ENCODE data around the gene PLN.

PLN gene

DNA sequence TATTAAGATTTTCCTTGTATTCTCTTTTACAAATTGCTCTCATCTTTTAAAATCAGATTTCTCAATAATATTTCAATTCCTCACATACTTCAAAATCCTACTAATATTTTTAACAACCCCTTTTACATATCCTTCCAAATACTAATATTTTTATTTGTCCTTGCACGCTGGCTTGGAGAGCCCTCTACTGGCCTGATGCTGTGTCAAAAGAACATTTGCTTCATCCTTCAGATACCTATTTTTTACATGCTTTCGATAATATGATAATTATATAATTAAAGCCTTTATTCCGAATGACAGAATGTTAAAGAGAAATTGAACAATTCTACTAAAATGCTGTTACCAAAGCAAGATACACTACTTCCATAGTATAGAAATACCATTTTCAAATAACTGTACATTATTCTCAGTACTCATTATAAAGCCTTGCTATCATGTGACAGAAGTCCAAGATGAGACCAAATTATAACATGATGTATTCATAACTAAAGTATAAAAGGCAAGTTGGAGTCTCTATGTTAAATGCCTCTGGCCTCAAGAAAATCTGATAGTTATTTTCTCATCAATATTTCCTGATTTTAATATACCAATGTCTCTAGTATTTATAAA is 39.0 kb upstream of the PLN start:
- Histone ChIP-seq H3K4me3 (replicated peaks; ENCODE audit: insufficient read depth, low read length) (no peak overlapping the region), H3K27me3 (ENCODE audit: insufficient read depth, poor library complexity, severe bottlenecking) (no peaks in the 10 kb centered on the region), H3K27ac (replicated peaks) (no peak overlapping the region)
- TF ChIP-seq, protein P1, sequence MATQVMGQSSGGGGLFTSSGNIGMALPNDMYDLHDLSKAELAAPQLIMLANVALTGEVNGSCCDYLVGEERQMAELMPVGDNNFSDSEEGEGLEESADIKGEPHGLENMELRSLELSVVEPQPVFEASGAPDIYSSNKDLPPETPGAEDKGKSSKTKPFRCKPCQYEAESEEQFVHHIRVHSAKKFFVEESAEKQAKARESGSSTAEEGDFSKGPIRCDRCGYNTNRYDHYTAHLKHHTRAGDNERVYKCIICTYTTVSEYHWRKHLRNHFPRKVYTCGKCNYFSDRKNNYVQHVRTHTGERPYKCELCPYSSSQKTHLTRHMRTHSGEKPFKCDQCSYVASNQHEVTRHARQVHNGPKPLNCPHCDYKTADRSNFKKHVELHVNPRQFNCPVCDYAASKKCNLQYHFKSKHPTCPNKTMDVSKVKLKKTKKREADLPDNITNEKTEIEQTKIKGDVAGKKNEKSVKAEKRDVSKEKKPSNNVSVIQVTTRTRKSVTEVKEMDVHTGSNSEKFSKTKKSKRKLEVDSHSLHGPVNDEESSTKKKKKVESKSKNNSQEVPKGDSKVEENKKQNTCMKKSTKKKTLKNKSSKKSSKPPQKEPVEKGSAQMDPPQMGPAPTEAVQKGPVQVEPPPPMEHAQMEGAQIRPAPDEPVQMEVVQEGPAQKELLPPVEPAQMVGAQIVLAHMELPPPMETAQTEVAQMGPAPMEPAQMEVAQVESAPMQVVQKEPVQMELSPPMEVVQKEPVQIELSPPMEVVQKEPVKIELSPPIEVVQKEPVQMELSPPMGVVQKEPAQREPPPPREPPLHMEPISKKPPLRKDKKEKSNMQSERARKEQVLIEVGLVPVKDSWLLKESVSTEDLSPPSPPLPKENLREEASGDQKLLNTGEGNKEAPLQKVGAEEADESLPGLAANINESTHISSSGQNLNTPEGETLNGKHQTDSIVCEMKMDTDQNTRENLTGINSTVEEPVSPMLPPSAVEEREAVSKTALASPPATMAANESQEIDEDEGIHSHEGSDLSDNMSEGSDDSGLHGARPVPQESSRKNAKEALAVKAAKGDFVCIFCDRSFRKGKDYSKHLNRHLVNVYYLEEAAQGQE (IDR thresholded peaks at IDR 0.05; ENCODE audit: insufficient replicate concordance, low read depth), result no peak
- TF ChIP-seq GABPA (IDR thresholded peaks at IDR 0.05; ENCODE audit: low read depth), result no peak
- TF ChIP-seq, protein P2, sequence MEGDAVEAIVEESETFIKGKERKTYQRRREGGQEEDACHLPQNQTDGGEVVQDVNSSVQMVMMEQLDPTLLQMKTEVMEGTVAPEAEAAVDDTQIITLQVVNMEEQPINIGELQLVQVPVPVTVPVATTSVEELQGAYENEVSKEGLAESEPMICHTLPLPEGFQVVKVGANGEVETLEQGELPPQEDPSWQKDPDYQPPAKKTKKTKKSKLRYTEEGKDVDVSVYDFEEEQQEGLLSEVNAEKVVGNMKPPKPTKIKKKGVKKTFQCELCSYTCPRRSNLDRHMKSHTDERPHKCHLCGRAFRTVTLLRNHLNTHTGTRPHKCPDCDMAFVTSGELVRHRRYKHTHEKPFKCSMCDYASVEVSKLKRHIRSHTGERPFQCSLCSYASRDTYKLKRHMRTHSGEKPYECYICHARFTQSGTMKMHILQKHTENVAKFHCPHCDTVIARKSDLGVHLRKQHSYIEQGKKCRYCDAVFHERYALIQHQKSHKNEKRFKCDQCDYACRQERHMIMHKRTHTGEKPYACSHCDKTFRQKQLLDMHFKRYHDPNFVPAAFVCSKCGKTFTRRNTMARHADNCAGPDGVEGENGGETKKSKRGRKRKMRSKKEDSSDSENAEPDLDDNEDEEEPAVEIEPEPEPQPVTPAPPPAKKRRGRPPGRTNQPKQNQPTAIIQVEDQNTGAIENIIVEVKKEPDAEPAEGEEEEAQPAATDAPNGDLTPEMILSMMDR (IDR thresholded peaks at IDR 0.05; ENCODE audit: insufficient read depth, low read length), result peak; percentile 12
- TF ChIP-seq POLR2AphosphoS5 (IDR thresholded peaks at IDR 0.05; ENCODE audit: low read depth), result no peak
- TF ChIP-seq SPI1 (IDR thresholded peaks at IDR 0.05; ENCODE audit: borderline replicate concordance, low read depth), result no peak
- DNase-seq (ENCODE audit: low read depth in 1 of 2, low spot score in 1 of 2), result no peak

DNA sequence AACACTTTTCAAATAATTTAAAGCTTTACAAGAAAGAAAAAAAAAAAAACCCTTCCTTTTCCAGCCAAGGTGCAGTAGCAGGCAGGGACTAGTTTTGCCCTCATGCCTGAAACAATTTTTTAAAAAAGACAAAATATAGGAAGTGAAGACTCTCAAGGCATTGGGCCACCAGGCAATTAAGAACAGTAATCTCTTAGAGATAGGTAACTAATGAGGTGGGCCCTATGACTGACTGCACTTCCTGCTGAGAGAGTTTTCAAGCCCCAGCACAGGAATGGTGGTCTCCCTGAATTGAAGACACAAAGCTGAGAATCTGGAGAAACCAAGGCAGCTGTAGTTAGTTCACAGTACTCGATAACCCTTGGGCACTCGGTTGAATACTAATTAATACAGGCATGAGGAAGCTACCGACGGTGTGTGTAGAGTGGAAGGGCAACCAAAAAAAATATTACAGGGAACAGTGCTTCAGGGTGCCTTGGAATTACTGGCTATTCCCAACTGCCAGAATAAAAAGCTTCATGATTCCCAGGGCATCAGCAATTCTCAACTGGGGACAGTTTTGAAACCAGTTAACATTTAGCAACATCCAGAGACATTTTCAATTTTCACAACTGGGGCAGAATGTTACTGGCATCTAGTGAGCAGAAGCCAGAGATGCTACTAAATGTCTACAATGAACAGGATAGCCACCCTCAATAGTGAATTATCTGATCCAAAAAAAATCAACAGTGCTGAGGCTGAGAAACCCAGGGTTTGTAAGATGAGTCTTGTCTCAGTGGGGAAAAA is 36.0 kb upstream of the PLN start:
- H3K4me3 ChIP-seq (replicated peaks; ENCODE audit: insufficient read depth, low read length), result no peak overlapping the region
- no peaks in the 10 kb centered on the region for H3K27me3 ChIP-seq (ENCODE audit: insufficient read depth, poor library complexity, severe bottlenecking)
- DNase-seq (ENCODE audit: low read depth in 1 of 2, low spot score in 1 of 2), result no peak
- no peak for TF ChIP-seq POLR2AphosphoS5 (IDR thresholded peaks at IDR 0.05; ENCODE audit: low read depth)
- TF ChIP-seq, protein P1 (IDR thresholded peaks at IDR 0.05; ENCODE audit: insufficient replicate concordance, low read depth), result no peak
- TF ChIP-seq GABPA (IDR thresholded peaks at IDR 0.05; ENCODE audit: low read depth), result no peak
- TF ChIP-seq SPI1 (IDR thresholded peaks at IDR 0.05; ENCODE audit: borderline replicate concordance, low read depth), result no peak
- TF ChIP-seq, protein P2 (IDR thresholded peaks at IDR 0.05; ENCODE audit: insufficient read depth, low read length), result no peak
- H3K27ac ChIP-seq (replicated peaks), result no peak overlapping the region

DNA sequence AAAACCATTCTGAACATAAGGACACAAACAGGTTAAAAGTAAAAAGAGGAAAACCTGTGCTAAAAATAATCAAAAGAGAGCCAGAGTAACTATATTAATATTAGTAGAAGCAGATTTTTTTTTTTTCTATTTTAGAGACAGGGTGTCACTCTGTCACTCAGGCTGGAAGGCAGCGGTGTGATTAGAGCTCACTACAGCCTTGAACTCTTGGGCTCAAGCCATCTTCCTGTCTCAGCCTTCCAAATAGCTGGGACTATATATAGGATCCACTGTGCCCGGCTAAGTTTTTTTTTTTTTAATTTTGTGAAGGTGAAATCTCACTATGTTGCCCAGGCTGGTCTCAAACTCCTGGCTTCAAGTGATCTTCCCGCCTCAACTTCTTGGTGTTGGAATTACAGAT is 33.4 kb upstream of the PLN start:
- TF ChIP-seq, protein P1 (IDR thresholded peaks at IDR 0.05; ENCODE audit: insufficient replicate concordance, low read depth), result no peak
- no peak for TF ChIP-seq SPI1 (IDR thresholded peaks at IDR 0.05; ENCODE audit: borderline replicate concordance, low read depth)
- TF ChIP-seq GABPA (IDR thresholded peaks at IDR 0.05; ENCODE audit: low read depth), result no peak
- TF ChIP-seq, protein P2 (IDR thresholded peaks at IDR 0.05; ENCODE audit: insufficient read depth, low read length), result no peak
- TF ChIP-seq POLR2AphosphoS5 (IDR thresholded peaks at IDR 0.05; ENCODE audit: low read depth), result no peak
- H3K27ac ChIP-seq (replicated peaks), result no peak overlapping the region
- H3K27me3 ChIP-seq (ENCODE audit: insufficient read depth, poor library complexity, severe bottlenecking), result no peaks in the 10 kb centered on the region
- no peak overlapping the region for H3K4me3 ChIP-seq (replicated peaks; ENCODE audit: insufficient read depth, low read length)
- DNase-seq (ENCODE audit: low read depth in 1 of 2, low spot score in 1 of 2), result no peak
